Activated T-helper 2 cell treated with anti-CD3 and anti-CD28 coated beads, Interferon-gamma antibody, Interleukin-2, Interleukin-4, amounts not matched to agents 10 μg/mL and 5 μg/mL and 100 μg/mL, durations not matched to agents 14 hours and 24 hours and 36 hours (primary cell): ENCODE data around the gene ADGRL3. TPM values are rescaled to one million over a fixed set of nuclear protein-coding genes. Genes with fewer than 3 reads are reported as not detected.

Experiments
- DNase-seq: peaks from one replicate; pipeline ENCODE4 v3.0.0; 2021; ENCODE audit warnings: low spot score
- H3K27ac Mint-ChIP-seq: one replicate; pipeline ENCODE4 v1.8.0; 2021; ENCODE audit warnings: mixed read lengths
- H3K27me3 Mint-ChIP-seq: one replicate; pipeline ENCODE4 v1.8.0; 2021; ENCODE audit warnings: low read depth, mixed read lengths
- H3K36me3 Mint-ChIP-seq: one replicate; pipeline ENCODE4 v1.8.0; 2021; ENCODE audit warnings: low read depth, mixed read lengths
- H3K4me1 Mint-ChIP-seq: one replicate; pipeline ENCODE4 v1.8.0; 2021; ENCODE audit warnings: low read depth, mixed read lengths
- H3K4me3 Mint-ChIP-seq: one replicate; pipeline ENCODE4 v1.8.0; 2021; ENCODE audit warnings: low read depth, mild to moderate bottlenecking, moderate library complexity, mixed read lengths
- H3K9me3 Mint-ChIP-seq: one replicate; pipeline ENCODE4 v1.8.0; 2021; ENCODE audit warnings: mixed read lengths
- intact Hi-C: fragments of 100-400 bp; cut with micrococcal nuclease; formaldehyde crosslinking; loops from one replicate; pipeline ENCODE4 v1.15.1; 2023
- total RNA-seq: library from RNA; stranded (reverse); gene quantifications from 2 replicates; pipeline ENCODE4 v1.2.3, GENCODE V29; 2022

Gene ADGRL3
- total RNA-seq, 1 donor from 2014 or later: not detected

GRCh38 chr4:61583696-61584095 is 383.6 kb downstream of the ADGRL3 start:
- Mint-ChIP-seq H3K27me3 (no peaks in the 10 kb centered on the region), H3K4me3 (no peak overlapping the region), H3K4me1 (no peaks in the 10 kb centered on the region), H3K27ac (no peak overlapping the region), H3K9me3 (peaks cover 32% of the 10 kb centered on the region), H3K36me3 (no peaks in the 10 kb centered on the region)
- no peak for DNase-seq
- intact Hi-C loops: no loop called here

GRCh38 chr4:61588621-61589402 is 388.7 kb downstream of the ADGRL3 start:
- no peak for DNase-seq
- intact Hi-C loops: no loop called here
- H3K4me1 Mint-ChIP-seq: no peaks in the 10 kb centered on the region
- H3K27me3 Mint-ChIP-seq: no peaks in the 10 kb centered on the region
- H3K36me3 Mint-ChIP-seq: no peaks in the 10 kb centered on the region
- no peak overlapping the region for H3K4me3 Mint-ChIP-seq
- no peak overlapping the region for H3K27ac Mint-ChIP-seq
- H3K9me3 Mint-ChIP-seq: peaks cover 2% of the 10 kb centered on the region

- intact Hi-C loops: no loop called here
- no peak for DNase-seq
- H3K36me3 Mint-ChIP-seq: no peaks in the 10 kb centered on the region
- H3K4me1 Mint-ChIP-seq: no peaks in the 10 kb centered on the region
- no peaks in the 10 kb centered on the region for H3K27me3 Mint-ChIP-seq
- peaks cover 8% of the 10 kb centered on the region for H3K9me3 Mint-ChIP-seq
- H3K27ac Mint-ChIP-seq: no peak overlapping the region
- no peak overlapping the region for H3K4me3 Mint-ChIP-seq
These were observed 390.8 kb downstream of the ADGRL3 start for GRCh38 chr4:61590881-61591280.

- DNase-seq: no peak
- H3K27me3 Mint-ChIP-seq: no peaks in the 10 kb centered on the region
- intact Hi-C loops: no loop called here
- H3K4me1 Mint-ChIP-seq: no peaks in the 10 kb centered on the region
- H3K4me3 Mint-ChIP-seq: no peak overlapping the region
- H3K36me3 Mint-ChIP-seq: no peaks in the 10 kb centered on the region
- no peak overlapping the region for H3K27ac Mint-ChIP-seq
- peaks cover 20% of the 10 kb centered on the region for H3K9me3 Mint-ChIP-seq
These were observed 396.6 kb downstream of the ADGRL3 start for GRCh38 chr4:61596606-61597340.

- intact Hi-C loops: no loop called here
- H3K4me1 Mint-ChIP-seq: no peaks in the 10 kb centered on the region
- H3K9me3 Mint-ChIP-seq: peaks cover 23% of the 10 kb centered on the region
- no peak overlapping the region for H3K4me3 Mint-ChIP-seq
- no peak for DNase-seq
- no peaks in the 10 kb centered on the region for H3K36me3 Mint-ChIP-seq
- H3K27ac Mint-ChIP-seq: no peak overlapping the region
- no peaks in the 10 kb centered on the region for H3K27me3 Mint-ChIP-seq
These were observed 403.0 kb downstream of the ADGRL3 start for GRCh38 chr4:61603086-61603485.

- H3K36me3 Mint-ChIP-seq: no peaks in the 10 kb centered on the region
- intact Hi-C loops: no loop called here
- no peaks in the 10 kb centered on the region for H3K27me3 Mint-ChIP-seq
- H3K4me3 Mint-ChIP-seq: no peak overlapping the region
- no peak overlapping the region for H3K27ac Mint-ChIP-seq
- H3K4me1 Mint-ChIP-seq: no peaks in the 10 kb centered on the region
- peaks cover 19% of the 10 kb centered on the region for H3K9me3 Mint-ChIP-seq
- DNase-seq: no peak
These were observed 403.9 kb downstream of the ADGRL3 start for GRCh38 chr4:61604054-61604453.

- intact Hi-C loops: no loop called here
- Mint-ChIP-seq H3K27ac (no peak overlapping the region), H3K36me3 (no peaks in the 10 kb centered on the region), H3K27me3 (no peaks in the 10 kb centered on the region), H3K9me3 (peaks cover 21% of the 10 kb centered on the region), H3K4me3 (no peak overlapping the region), H3K4me1 (no peaks in the 10 kb centered on the region)
- no peak for DNase-seq
These were observed 405.9 kb downstream of the ADGRL3 start for GRCh38 chr4:61605984-61606383.

GRCh38 chr4:61614231-61614630 is 414.1 kb downstream of the ADGRL3 start:
- DNase-seq: no peak
- no peaks in the 10 kb centered on the region for H3K36me3 Mint-ChIP-seq
- H3K9me3 Mint-ChIP-seq: peaks cover 13% of the 10 kb centered on the region
- intact Hi-C loops: no loop called here
- H3K27ac Mint-ChIP-seq: no peak overlapping the region
- H3K4me3 Mint-ChIP-seq: no peak overlapping the region
- H3K27me3 Mint-ChIP-seq: no peaks in the 10 kb centered on the region
- H3K4me1 Mint-ChIP-seq: no peaks in the 10 kb centered on the region

- Mint-ChIP-seq H3K27ac (no peak overlapping the region), H3K9me3 (peaks cover 13% of the 10 kb centered on the region)
These were observed 419.4 kb downstream of the ADGRL3 start for GRCh38 chr4:61619528-61619927.

GRCh38 chr4:61628282-61628681 is 428.2 kb downstream of the ADGRL3 start:
- H3K27me3 Mint-ChIP-seq: no peaks in the 10 kb centered on the region
- no peak overlapping the region for H3K4me3 Mint-ChIP-seq
- intact Hi-C loops: no loop called here
- H3K9me3 Mint-ChIP-seq: peaks cover 10% of the 10 kb centered on the region
- no peak for DNase-seq
- H3K4me1 Mint-ChIP-seq: no peaks in the 10 kb centered on the region
- H3K27ac Mint-ChIP-seq: no peak overlapping the region
- no peaks in the 10 kb centered on the region for H3K36me3 Mint-ChIP-seq

More at GRCh38 chr4:61619528-61619927, 419.4 kb downstream of the ADGRL3 start:
- DNase-seq: no peak
- intact Hi-C loops: no loop called here
- no peaks in the 10 kb centered on the region for H3K4me1 Mint-ChIP-seq
- H3K4me3 Mint-ChIP-seq: no peak overlapping the region
- H3K36me3 Mint-ChIP-seq: no peaks in the 10 kb centered on the region
- H3K27me3 Mint-ChIP-seq: no peaks in the 10 kb centered on the region

- DNase-seq: no peak
- Mint-ChIP-seq H3K36me3 (no peaks in the 10 kb centered on the region), H3K4me1 (no peaks in the 10 kb centered on the region), H3K9me3 (peaks cover 10% of the 10 kb centered on the region), H3K27me3 (no peaks in the 10 kb centered on the region), H3K27ac (no peak overlapping the region), H3K4me3 (no peak overlapping the region)
- intact Hi-C loops: no loop called here
These were observed 428.6 kb downstream of the ADGRL3 start for GRCh38 chr4:61628727-61629126.

- Mint-ChIP-seq H3K27me3 (no peaks in the 10 kb centered on the region), H3K9me3 (peaks cover 10% of the 10 kb centered on the region), H3K27ac (no peak overlapping the region), H3K36me3 (no peaks in the 10 kb centered on the region), H3K4me1 (no peaks in the 10 kb centered on the region), H3K4me3 (no peak overlapping the region)
- intact Hi-C loops: no loop called here
- no peak for DNase-seq
These were observed 430.4 kb downstream of the ADGRL3 start for GRCh38 chr4:61630548-61630947.

- Mint-ChIP-seq H3K4me3 (no peak overlapping the region), H3K9me3 (peaks cover 11% of the 10 kb centered on the region), H3K4me1 (no peaks in the 10 kb centered on the region), H3K27me3 (no peaks in the 10 kb centered on the region), H3K27ac (no peak overlapping the region), H3K36me3 (no peaks in the 10 kb centered on the region)
- intact Hi-C loops: no loop called here
- DNase-seq: no peak
These were observed 438.5 kb downstream of the ADGRL3 start for GRCh38 chr4:61638591-61638990.
